ENCODE data around the gene TMEM131L. TPM values are rescaled to one million over a fixed set of nuclear protein-coding genes. Genes with fewer than 3 reads are reported as not detected.

Gene TMEM131L
- total and polyA plus RNA-seq, 4 donors: 4.9 to 41.3 (median 12.9) TPM

DNA sequence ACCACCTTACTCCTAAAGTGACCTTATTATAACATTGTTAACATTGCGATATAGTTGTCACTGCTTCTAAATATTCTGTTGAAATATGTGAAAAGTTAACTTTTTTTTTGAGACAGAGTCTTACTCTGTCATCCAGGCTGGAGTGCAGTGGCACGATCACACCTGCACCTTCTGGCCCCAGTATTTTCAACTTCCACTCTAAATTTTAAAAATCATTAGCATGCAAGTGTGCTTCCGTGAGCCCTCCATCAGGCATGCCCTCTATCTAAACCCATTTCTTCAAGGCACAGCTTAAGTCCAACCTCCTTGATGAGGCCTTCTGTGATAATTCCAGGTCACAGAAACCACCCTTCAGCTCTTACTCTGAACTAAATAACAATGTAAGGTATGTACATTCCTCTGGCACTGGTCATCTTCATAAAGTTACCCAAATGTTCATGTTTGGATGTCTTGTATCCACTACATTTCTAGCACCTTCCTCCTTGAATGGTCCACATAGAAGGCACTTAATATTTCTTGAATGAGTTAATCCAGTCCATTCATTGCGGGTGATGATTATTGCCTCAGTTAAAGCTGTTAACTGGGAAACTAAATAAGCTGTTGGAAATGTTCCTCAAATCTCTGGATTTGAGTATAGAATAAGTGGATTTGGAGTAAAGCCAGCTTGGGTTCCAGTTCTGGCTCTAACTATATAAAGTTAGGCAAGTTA, 38.6 kb upstream of the TMEM131L start:
- H3K4me1 ChIP-seq (ENCODE audit: control insufficient read depth in 4 of 4, insufficient read depth in 4 of 4, low read length in 3 of 4): no peaks in the 10 kb centered on the region
- TF ChIP-seq HNF4G (IDR thresholded peaks at IDR 0.05): no peak
- H3K9ac ChIP-seq (ENCODE audit: low read depth in 1 of 2, low read length in 2 of 2): no peak overlapping the region
- no peaks in the 10 kb centered on the region for H3K27me3 ChIP-seq (ENCODE audit: control insufficient read depth in 4 of 4, insufficient read depth in 4 of 4, low read length in 3 of 4)
- DNase-seq (ENCODE audit: low spot score): no peak
- no peaks in the 10 kb centered on the region for H3K36me3 ChIP-seq (ENCODE audit: control insufficient read depth in 4 of 4, insufficient read depth in 3 of 4, low read depth in 1 of 4, low read length in 3 of 4)
- H3K9me3 ChIP-seq (ENCODE audit: control insufficient read depth in 4 of 4, low read length in 3 of 4): no peaks in the 10 kb centered on the region
- H3K4me3 ChIP-seq (ENCODE audit: low read depth in 1 of 3, low read length in 3 of 3): no peak overlapping the region
- H3K27ac ChIP-seq (ENCODE audit: low read depth in 1 of 2, low read length in 2 of 2): no peak overlapping the region
- WGBS: 94% methylated on average over 4 of the region's 4 CpGs

DNA sequence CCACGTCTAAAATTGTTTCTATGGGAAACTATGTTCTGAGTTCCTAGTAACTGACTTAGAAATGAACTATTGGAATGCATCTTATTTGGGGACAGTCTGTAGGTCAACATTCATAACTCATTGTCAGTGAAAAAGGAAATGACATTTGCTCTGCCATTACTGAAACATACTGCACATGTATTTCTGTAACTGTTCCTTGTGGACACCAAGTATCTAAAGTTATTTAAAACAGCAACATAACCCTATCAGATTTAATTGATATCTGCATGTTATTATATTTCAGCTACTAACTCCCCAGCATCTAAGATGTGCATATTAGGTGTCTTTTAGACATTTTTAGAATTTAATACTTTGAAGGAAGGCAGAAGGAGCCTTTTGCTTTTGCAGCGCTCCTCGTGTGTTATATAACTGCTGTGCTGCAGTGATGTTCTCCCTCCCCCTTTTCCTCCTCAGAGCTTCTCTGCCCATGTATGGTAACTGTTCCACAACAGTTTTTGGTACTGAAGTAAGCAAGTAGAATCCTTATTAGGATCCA, 37.2 kb upstream of the TMEM131L start:
- TF ChIP-seq, protein P1, sequence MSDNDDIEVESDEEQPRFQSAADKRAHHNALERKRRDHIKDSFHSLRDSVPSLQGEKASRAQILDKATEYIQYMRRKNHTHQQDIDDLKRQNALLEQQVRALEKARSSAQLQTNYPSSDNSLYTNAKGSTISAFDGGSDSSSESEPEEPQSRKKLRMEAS (IDR thresholded peaks at IDR 0.05): no peak
- TF ChIP-seq NR2F2 (IDR thresholded peaks at IDR 0.05): peak; percentile 12
- H3K27me3 ChIP-seq (ENCODE audit: control insufficient read depth in 4 of 4, insufficient read depth in 4 of 4, low read length in 3 of 4): no peaks in the 10 kb centered on the region
- no peaks in the 10 kb centered on the region for H3K36me3 ChIP-seq (ENCODE audit: control insufficient read depth in 4 of 4, insufficient read depth in 3 of 4, low read depth in 1 of 4, low read length in 3 of 4)
- DNase-seq (ENCODE audit: low spot score): no peak
- H3K9ac ChIP-seq (ENCODE audit: low read depth in 1 of 2, low read length in 2 of 2): no peak overlapping the region
- no peaks in the 10 kb centered on the region for H3K9me3 ChIP-seq (ENCODE audit: control insufficient read depth in 4 of 4, low read length in 3 of 4)
- peaks cover 0 to 7% (median 1%) of the 10 kb centered on the region in 4 donors for H3K4me1 ChIP-seq (ENCODE audit: control insufficient read depth in 4 of 4, insufficient read depth in 4 of 4, low read length in 3 of 4)
- 77% methylated on average over 3 of the region's 3 CpGs for WGBS
- H3K4me3 ChIP-seq (ENCODE audit: low read depth in 1 of 3, low read length in 3 of 3): no peak overlapping the region
- H3K27ac ChIP-seq (ENCODE audit: low read depth in 1 of 2, low read length in 2 of 2): no peak overlapping the region

DNA sequence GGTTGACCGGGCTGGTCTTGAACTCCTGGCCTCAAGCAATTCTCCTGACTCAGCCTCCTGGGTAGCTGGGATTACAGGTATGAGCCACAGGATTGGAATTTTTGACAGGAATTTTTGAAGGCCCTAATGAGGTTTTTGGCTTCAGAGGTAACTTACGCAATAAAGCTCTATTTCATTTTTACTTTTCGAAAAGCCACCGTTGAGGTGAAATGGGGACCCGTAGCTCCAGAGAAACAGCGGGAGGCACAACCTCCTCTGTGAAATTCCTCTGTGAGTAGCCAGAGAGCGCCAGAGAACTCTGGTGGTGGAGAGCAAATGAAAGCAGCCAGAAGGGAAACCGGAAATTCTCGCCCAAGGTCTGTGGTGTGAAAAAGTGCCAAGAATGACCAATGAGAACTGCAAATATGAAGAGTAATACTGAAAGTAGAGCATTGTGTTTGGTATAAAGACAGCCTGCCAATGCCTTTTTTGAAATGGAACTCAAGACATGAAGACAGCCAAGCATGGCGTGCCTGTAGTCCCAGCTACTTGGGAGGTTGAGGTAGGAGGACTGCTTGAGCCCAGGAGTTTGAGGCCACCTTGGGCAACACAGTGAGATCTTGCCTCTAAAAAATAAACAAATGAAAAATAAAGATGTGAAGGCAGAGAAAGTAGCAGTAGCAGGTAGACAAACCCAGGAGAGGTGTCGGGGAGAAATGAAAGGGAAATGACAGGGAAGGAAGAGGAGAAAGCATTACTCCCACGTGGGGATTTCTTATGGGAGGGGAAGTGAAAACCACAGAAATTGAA, 33.0 kb upstream of the TMEM131L start:
- H3K27me3 ChIP-seq (ENCODE audit: control insufficient read depth in 4 of 4, insufficient read depth in 4 of 4, low read length in 3 of 4): no peaks in the 10 kb centered on the region
- peak; percentile 64 for DNase-seq (ENCODE audit: low spot score)
- H3K4me1 ChIP-seq (ENCODE audit: control insufficient read depth in 4 of 4, insufficient read depth in 4 of 4, low read length in 3 of 4): peaks cover 0 to 7% (median 1%) of the 10 kb centered on the region in 4 donors
- H3K27ac ChIP-seq (ENCODE audit: low read depth in 1 of 2, low read length in 2 of 2): peak overlapping the region; percentile 79 to 85
- H3K4me3 ChIP-seq (ENCODE audit: low read depth in 1 of 3, low read length in 3 of 3): peak overlapping the region; percentile 4 to 33 (median 27)
- H3K36me3 ChIP-seq (ENCODE audit: control insufficient read depth in 4 of 4, insufficient read depth in 3 of 4, low read depth in 1 of 4, low read length in 3 of 4): no peaks in the 10 kb centered on the region
- no peaks in the 10 kb centered on the region for H3K9me3 ChIP-seq (ENCODE audit: control insufficient read depth in 4 of 4, low read length in 3 of 4)
- peak; percentile 99 for TF ChIP-seq RAD21 (IDR thresholded peaks at IDR 0.05)
- TF ChIP-seq, protein P2, sequence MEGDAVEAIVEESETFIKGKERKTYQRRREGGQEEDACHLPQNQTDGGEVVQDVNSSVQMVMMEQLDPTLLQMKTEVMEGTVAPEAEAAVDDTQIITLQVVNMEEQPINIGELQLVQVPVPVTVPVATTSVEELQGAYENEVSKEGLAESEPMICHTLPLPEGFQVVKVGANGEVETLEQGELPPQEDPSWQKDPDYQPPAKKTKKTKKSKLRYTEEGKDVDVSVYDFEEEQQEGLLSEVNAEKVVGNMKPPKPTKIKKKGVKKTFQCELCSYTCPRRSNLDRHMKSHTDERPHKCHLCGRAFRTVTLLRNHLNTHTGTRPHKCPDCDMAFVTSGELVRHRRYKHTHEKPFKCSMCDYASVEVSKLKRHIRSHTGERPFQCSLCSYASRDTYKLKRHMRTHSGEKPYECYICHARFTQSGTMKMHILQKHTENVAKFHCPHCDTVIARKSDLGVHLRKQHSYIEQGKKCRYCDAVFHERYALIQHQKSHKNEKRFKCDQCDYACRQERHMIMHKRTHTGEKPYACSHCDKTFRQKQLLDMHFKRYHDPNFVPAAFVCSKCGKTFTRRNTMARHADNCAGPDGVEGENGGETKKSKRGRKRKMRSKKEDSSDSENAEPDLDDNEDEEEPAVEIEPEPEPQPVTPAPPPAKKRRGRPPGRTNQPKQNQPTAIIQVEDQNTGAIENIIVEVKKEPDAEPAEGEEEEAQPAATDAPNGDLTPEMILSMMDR (IDR thresholded peaks at IDR 0.05; ENCODE audit: low read depth, low read length, missing input control): peak; percentile 94
- no peak for TF ChIP-seq NR2F2 (IDR thresholded peaks at IDR 0.05)
- TF ChIP-seq TAF1 (conservative IDR thresholded peaks at IDR 0.05): no peak
- TF ChIP-seq, protein P3, sequence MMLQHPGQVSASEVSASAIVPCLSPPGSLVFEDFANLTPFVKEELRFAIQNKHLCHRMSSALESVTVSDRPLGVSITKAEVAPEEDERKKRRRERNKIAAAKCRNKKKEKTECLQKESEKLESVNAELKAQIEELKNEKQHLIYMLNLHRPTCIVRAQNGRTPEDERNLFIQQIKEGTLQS (IDR thresholded peaks at IDR 0.05): peak; percentile 74
- TF ChIP-seq YY1 (IDR thresholded peaks at IDR 0.05): peak; percentile 70
- TF ChIP-seq HNF4A (conservative IDR thresholded peaks at IDR 0.05): peak; percentile 35 to 56
- peak; percentile 25 for TF ChIP-seq HNF4G (IDR thresholded peaks at IDR 0.05)
- TF ChIP-seq SP1 (IDR thresholded peaks at IDR 0.05): peak; percentile 69
- TF ChIP-seq, protein P4, sequence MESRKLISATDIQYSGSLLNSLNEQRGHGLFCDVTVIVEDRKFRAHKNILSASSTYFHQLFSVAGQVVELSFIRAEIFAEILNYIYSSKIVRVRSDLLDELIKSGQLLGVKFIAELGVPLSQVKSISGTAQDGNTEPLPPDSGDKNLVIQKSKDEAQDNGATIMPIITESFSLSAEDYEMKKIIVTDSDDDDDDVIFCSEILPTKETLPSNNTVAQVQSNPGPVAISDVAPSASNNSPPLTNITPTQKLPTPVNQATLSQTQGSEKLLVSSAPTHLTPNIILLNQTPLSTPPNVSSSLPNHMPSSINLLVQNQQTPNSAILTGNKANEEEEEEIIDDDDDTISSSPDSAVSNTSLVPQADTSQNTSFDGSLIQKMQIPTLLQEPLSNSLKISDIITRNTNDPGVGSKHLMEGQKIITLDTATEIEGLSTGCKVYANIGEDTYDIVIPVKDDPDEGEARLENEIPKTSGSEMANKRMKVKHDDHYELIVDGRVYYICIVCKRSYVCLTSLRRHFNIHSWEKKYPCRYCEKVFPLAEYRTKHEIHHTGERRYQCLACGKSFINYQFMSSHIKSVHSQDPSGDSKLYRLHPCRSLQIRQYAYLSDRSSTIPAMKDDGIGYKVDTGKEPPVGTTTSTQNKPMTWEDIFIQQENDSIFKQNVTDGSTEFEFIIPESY (IDR thresholded peaks at IDR 0.05): peak; percentile 61
- TF ChIP-seq JUND (IDR thresholded peaks at IDR 0.05): peak; percentile 9 to 78
- TF ChIP-seq FOXA2 (IDR thresholded peaks at IDR 0.05): no peak
- peak; percentile 31 for TF ChIP-seq FOXA1 (IDR thresholded peaks at IDR 0.05)
- no peak for TF ChIP-seq EGR1 (IDR thresholded peaks at IDR 0.05; ENCODE audit: low read depth in 2 of 2)
- TF ChIP-seq, protein P1 (IDR thresholded peaks at IDR 0.05): peak; percentile 3
- TF ChIP-seq GABPA (IDR thresholded peaks at IDR 0.05 in 1 of 2, conservative IDR thresholded peaks at IDR 0.05 in 1 of 2): peak; percentile 33 to 80
- TF ChIP-seq, protein P5, sequence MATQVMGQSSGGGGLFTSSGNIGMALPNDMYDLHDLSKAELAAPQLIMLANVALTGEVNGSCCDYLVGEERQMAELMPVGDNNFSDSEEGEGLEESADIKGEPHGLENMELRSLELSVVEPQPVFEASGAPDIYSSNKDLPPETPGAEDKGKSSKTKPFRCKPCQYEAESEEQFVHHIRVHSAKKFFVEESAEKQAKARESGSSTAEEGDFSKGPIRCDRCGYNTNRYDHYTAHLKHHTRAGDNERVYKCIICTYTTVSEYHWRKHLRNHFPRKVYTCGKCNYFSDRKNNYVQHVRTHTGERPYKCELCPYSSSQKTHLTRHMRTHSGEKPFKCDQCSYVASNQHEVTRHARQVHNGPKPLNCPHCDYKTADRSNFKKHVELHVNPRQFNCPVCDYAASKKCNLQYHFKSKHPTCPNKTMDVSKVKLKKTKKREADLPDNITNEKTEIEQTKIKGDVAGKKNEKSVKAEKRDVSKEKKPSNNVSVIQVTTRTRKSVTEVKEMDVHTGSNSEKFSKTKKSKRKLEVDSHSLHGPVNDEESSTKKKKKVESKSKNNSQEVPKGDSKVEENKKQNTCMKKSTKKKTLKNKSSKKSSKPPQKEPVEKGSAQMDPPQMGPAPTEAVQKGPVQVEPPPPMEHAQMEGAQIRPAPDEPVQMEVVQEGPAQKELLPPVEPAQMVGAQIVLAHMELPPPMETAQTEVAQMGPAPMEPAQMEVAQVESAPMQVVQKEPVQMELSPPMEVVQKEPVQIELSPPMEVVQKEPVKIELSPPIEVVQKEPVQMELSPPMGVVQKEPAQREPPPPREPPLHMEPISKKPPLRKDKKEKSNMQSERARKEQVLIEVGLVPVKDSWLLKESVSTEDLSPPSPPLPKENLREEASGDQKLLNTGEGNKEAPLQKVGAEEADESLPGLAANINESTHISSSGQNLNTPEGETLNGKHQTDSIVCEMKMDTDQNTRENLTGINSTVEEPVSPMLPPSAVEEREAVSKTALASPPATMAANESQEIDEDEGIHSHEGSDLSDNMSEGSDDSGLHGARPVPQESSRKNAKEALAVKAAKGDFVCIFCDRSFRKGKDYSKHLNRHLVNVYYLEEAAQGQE (IDR thresholded peaks at IDR 0.05): peak; percentile 17
- TF ChIP-seq RXRA (IDR thresholded peaks at IDR 0.05): peak; percentile 58 to 64
- 25% methylated on average over 12 of the region's 12 CpGs for WGBS
- peak overlapping the region in 1 of 2 donors; percentile 34 for H3K9ac ChIP-seq (ENCODE audit: low read depth in 1 of 2, low read length in 2 of 2)
